ENCODE results near the gene CCL16.

The CCL16 gene

GRCh38 chr17:35986643-35987042 is 5.3 kb upstream of the CCL16 start, which contains the start of gene CCL14:
TSS of gene CCL14 (minus strand) at chr17:35986729. CDS start at chr17:35986649, 80 bp downstream.
- no peak for DNase-seq (ENCODE audit: low read depth in 1 of 2, low spot score in 1 of 2)

DNA sequence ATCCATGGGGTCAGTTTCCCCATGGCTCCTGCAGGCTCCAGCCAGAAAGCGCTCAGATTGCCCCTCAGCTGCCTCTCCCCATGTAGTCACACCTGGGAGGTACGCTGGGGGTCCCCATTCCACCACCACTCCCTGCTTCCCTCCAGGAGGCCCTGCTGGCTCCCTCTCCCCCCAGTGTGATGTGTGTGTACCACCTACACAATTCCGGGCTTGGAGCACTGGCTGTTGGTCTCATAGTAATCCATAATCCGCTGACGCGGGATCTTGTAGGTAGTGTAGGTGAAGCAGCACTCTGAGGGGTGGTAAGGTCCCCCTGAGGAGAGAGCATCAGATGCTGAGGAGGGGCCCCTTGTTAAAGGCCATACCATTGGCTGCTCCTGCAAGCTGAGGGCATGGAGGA is 2.8 kb upstream of the CCL16 start:
- DNase-seq (ENCODE audit: low read depth in 1 of 2, low spot score in 1 of 2): no peak

DNA sequence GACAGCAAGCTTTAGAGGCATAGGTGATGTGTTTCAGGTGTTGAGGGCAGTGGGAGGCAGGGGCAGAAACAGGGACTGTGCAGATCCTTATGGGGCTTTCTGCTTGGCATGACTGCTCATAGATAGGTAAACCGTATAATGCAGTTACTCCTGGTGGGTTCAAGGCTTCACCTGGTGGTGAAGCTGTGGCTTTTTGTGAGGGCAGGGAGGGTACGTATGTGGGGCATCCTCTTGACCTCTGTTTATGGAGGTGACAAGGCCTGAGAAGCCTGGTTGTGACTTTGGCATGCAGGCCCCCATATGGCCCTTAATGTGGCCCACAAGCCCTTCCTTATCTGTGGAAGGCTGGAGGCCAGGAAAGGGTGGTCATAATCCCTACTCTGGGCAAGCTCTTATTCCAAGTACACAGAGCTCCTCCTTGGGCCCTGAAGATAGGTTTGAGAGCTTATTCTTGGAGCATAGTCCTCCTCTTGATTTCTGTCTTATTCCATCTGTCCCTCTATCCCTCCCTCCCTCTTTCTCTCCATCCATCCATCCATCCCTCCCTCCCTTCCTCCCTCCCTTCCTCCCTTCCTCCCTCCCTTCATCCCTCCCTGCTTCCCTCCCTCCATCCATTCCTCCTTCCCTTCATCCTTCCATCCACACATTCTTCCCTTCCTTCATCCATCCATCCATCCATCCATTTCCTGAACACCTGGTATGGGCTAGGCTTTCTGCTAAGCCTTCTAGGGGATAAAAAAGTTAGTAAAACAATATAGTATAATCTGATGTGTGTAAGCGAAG is 1.3 kb upstream of the CCL16 start:
- DNase-seq (ENCODE audit: low read depth in 1 of 2, low spot score in 1 of 2): no peak

GRCh38 chr17:35981908-35982330 is 622 bp upstream of the CCL16 start:
- DNase-seq (ENCODE audit: low read depth in 1 of 2, low spot score in 1 of 2): no peak

DNA sequence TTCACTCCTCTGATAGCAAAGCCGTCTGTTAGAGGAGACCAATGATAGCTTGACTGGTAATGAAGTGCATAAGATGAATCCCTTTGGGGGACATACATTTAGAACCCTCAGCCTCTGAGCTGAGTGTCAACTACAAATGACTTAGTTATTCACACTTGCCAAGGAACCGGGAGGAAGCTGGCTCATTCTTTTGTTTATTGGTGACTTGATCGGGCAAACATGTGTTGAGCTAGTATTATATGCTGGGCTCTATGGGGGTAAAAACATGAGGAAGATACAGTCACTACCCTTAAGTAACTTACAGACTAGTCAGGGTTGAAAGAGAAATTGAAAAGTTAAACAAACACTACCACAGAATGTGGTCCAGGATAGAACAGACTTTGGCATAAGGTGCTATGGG is 3.0 kb downstream of the CCL16 start:
- DNase-seq (ENCODE audit: low read depth in 1 of 2, low spot score in 1 of 2): no peak

- DNase-seq (ENCODE audit: low read depth in 1 of 2, low spot score in 1 of 2): no peak
Measured at GRCh38 chr17:35977509-35977908, 3.8 kb downstream of the CCL16 start.

- no peak for DNase-seq (ENCODE audit: low read depth in 1 of 2, low spot score in 1 of 2)
Measured at GRCh38 chr17:35973333-35974260, 7.7 kb downstream of the CCL16 start.

- DNase-seq (ENCODE audit: low read depth in 1 of 2, low spot score in 1 of 2): no peak
Measured at GRCh38 chr17:35972945-35973332, 8.4 kb downstream of the CCL16 start.

DNA sequence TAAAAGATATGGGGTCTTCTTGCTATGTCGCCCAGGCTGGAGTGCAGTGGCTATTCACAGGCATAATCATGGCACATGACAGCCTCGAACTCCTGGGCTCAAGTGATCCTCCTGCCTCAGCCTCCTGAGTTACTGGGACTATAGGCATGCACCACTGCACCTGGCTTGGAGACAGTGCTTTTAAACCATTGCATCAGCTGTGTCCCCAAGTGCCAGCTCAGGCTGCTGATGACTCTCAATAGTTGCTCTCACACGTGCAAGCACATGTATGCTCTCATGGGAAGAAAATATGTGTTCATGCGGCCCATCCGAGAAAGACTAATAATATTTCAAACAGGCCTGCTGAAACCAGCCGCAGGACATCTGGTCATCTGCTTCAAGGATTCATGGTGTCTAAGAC is 8.8 kb downstream of the CCL16 start:
- DNase-seq (ENCODE audit: low read depth in 1 of 2, low spot score in 1 of 2): no peak

DNA sequence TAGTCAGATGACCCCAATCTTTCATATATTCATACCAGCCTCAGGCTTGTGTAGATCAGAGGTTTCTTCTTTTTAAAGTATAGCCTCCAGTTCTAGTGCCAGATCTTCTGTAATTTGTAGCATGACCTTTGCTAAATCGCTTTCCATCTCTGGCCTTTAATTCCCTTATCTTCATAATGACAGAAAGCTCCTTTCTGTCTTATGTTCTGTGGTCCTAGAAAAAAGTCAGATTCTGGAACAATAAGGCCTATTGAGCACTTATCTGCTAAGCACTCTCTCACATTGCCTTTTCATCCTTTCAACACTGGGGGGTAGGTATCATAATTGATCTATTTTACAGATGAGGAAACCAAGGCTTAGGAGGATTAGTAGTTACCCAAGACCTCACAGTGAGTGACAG is 9.2 kb downstream of the CCL16 start:
- no peak for DNase-seq (ENCODE audit: low read depth in 1 of 2, low spot score in 1 of 2)

DNA sequence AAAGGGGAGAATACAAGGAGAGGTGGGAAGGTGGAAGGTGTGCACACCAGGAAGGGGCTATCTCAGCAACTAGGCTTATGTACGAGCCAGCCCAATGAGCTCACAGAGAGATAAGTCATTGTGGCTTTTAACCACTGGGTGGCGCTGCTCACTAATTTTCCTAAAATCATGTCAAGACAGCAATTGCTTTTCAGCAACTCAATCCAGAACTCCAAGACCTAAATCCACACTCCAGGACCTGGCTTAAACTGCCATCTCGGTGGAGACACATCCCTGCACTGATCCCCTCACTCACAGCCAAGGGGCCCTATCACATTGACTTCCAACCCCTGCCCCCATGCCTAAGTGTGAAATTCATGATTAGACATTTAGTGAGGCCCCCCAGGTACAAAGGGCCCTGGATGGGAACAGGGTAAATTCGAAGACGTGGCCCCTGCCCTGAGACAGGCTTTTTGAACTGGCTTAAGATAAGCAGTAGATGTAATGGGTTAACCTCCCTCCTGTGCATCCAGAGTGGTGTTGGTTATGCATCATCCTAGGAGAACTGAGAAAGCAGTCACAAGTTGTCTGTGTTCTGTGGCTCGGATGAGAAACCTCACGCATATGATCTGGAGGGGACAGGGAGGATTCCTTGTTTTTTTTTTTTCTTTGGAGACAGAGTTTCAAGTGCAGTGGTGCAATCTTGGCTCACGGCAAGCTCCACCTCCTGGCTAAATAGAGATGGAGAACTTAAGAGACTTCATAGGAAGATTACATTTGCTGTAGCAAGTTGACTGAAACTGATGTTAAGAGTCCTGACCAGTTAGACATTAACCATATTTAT is 11.5 kb downstream of the CCL16 start:
- peak; percentile 40 to 46 for DNase-seq (ENCODE audit: low read depth in 1 of 2, low spot score in 1 of 2)

DNA sequence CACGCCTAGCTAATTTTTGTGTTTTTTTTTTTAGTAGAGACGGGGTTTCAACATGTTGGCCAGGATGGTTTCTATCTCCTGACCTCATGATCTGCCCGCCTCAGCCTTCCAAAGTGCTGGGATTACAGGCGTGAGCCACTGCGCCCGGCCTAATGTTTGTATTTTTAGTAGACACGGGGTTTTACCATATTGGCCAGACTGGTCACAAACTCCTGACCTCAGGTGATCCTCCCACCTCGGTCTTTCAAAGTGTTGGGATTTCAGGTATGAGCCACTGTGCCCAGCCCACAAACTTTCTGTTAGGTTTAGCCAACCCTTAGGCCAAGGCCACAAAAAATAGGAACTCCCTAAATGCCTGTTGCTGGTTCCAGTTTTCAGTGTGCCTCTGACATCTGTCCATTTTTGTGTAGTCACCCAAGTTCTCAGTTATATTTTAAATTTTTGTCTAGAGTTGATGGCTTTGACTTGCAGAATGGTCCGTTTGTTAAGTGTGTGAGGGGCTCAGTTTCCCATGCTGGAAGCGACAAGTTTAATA is 12.7 kb downstream of the CCL16 start:
- no peak for DNase-seq (ENCODE audit: low read depth in 1 of 2, low spot score in 1 of 2)

DNA sequence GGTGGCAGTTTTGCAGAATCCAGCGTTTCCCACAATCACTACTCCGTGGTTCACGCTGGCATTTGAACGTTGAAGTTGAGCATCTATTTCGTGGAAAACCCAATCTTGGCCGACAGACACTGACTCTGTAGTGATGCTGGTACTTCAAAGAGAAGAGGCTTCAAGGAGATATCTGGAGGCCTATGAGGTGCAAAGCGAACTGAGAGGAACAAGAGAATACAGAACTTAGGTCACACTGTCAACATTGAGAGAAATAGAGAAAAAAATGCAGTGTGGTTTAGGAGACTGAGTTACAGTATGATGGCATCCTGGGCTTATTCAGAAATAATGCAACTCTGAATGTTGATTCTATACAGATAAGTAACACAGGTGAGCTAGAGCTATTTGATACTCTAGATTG is 16.0 kb downstream of the CCL16 start:
- no peak for DNase-seq (ENCODE audit: low read depth in 1 of 2, low spot score in 1 of 2)

DNA sequence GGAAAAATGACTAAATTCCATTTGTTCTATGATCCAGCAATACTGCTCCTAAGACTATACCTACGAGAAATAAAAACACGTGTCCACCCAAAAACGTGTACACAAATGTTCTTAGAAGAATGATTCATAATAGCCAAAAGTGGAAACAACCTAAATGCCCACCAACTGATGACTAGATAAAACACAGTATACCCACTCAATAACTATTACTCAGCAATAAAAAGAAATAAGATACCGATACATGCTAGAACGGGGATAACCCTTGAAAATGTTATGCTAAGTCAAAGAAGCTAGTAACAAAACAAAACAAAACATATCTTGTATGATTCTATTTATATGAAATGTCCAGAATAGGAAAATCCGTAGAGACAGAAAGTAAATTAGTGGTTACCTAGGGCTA is 17.6 kb downstream of the CCL16 start:
- DNase-seq (ENCODE audit: low read depth in 1 of 2, low spot score in 1 of 2): no peak

- no peak for DNase-seq (ENCODE audit: low read depth in 1 of 2, low spot score in 1 of 2)
Measured at GRCh38 chr17:35953720-35954119, 27.6 kb downstream of the CCL16 start.

GRCh38 chr17:35949401-35949800 is 31.9 kb downstream of the CCL16 start:
- no peak for DNase-seq (ENCODE audit: low read depth in 1 of 2, low spot score in 1 of 2)

DNA sequence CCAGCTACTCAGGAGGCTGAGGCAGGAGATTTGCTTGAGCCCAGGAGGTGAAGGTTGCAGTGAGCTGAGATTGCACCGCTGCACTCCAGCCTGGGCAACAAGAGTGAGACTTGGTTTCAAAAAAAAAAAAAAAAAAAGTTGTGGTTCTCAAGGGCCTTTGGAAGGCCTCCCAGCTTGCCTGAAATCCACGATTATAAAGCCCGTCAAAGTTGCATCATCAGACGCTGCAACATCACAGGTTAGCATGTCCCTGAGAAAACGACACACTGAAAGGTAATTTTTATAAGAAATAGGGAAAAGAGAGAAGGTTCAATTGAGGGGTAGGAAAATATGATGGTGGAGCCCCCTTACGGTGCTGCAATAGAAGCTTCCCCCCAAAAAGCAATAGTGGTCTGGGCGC is 33.2 kb downstream of the CCL16 start:
- DNase-seq (ENCODE audit: low read depth in 1 of 2, low spot score in 1 of 2): no peak

DNA sequence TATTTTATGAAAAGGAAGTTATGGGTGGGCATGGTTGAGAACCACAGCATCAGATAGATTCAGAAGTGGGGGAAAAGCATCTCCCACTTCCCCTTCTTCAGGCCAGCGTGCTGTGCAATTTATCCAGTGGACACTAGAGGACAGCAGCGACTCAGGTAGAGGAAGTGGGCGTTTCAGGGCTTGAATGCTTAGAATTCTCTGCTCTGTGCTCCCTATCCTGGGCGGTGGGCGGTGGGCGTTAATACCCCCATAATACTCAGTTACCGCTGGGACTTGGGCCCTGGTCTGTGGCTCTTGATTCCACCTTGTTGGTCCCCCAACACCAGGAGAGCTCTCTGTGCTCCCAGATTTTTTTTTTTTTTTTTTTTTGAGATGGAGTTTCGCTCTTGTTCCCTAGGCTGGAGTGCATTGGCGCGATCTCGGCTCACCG is 34.1 kb downstream of the CCL16 start:
- peak in 1 of 2 donors; percentile 2 for DNase-seq (ENCODE audit: low read depth in 1 of 2, low spot score in 1 of 2)

GRCh38 chr17:35944151-35944550 is 37.1 kb downstream of the CCL16 start:
- no peak for DNase-seq (ENCODE audit: low read depth in 1 of 2, low spot score in 1 of 2)

DNA sequence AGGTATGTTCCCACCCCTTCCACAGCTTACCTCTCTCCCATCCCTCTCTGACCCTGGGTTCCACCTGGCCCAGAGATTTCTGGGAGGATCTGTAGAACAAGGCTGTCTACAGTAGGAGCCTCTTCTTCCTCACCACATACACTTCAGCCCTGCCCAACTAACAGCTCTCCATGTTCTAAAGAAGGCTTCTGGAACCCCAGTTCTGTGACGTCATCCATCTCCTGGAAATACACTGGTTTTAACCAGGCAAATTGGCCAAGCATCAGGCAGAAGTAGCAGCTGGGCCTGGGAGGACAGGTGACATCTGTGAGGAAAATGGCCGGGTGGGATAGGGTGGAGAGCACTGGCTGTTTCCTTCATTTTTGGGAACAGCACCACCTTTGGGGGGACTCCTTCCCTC is 37.8 kb downstream of the CCL16 start, which contains the start of gene LYZL6:
TSS of gene LYZL6 (minus strand) at position 177 of the 400 bp plus-strand sequence. CDS start 4,357 bp downstream, outside the sequence.
- no peak for DNase-seq (ENCODE audit: low read depth in 1 of 2, low spot score in 1 of 2)
